Breast epithelium (tissue), 4 donors: ENCODE measurements around the gene ZNF775. TPM values are rescaled to one million over a fixed set of nuclear protein-coding genes. Genes with fewer than 3 reads are reported as not detected.
A peak's percentile ranks its signal among the peaks of the same experiment; 100 is the strongest.

Source experiments
- DNase-seq, 2 donors: peaks; one replicate each; pipeline ENCODE4 v3.0.0-alpha.2; 2019; ENCODE audit warnings: low spot score in 2 of 2
- H3K27ac ChIP-seq, 2 donors: fragments of 200-600 bp; sonication (generic) in 1 of 2; one replicate each; pipeline ENCODE4 v1.5.1; 2016 to 2019; ENCODE audit warnings: mild to moderate bottlenecking in 1 of 2
- H3K27me3 ChIP-seq, 2 donors: fragments of 200-600 bp; sonication (generic) in 1 of 2; one replicate each; pipeline versions ENCODE4 v1.5.1 to v1.6.0; 2017 to 2019; ENCODE audit warnings: control low read depth in 1 of 2, mild to moderate bottlenecking in 1 of 2
- H3K36me3 ChIP-seq: fragments of 200-600 bp; one replicate; pipeline ENCODE4 v1.5.1; 2019
- H3K4me1 ChIP-seq, 2 donors: fragments of 200-600 bp; sonication (generic); one replicate each; pipeline ENCODE4 v1.5.1; 2016 to 2019; ENCODE audit warnings: control low read depth in 1 of 2
- H3K4me3 ChIP-seq, 3 donors: fragments of 200-600 bp; sonication (generic); 1 replicate in 2 of 3; 2 replicates in 1 of 3; pipeline ENCODE4 v1.5.1; 2016 to 2019; ENCODE audit warnings: mild to moderate bottlenecking in 3 of 3, moderate library complexity in 2 of 3
- H3K9me3 ChIP-seq, 2 donors: fragments of 200-600 bp; sonication (generic) in 1 of 2; one replicate each; pipeline ENCODE4 v1.5.1; 2016 to 2019; ENCODE audit warnings: control low read depth in 1 of 2
- CTCF ChIP-seq, 3 donors: fragments of 450-650 bp; IDR thresholded peaks; one replicate each; pipeline ENCODE4 v1.5.1; 2016 to 2017; ENCODE audit warnings: antibody characterized with exemption in 3 of 3, mild to moderate bottlenecking in 3 of 3, moderate library complexity in 3 of 3
- POLR2A ChIP-seq: fragments of 450-650 bp; IDR thresholded peaks from one replicate; pipeline ENCODE4 v1.6.1; 2016; ENCODE audit warnings: antibody characterized with exemption, mild to moderate bottlenecking, moderate library complexity
- POLR2AphosphoS5 ChIP-seq, 3 donors: sonication (generic); formaldehyde crosslinking; IDR thresholded peaks; one replicate each; pipeline ENCODE4 v1.6.1; 2017; ENCODE audit warnings: antibody characterized with exemption in 3 of 3
- intact Hi-C: fragments of 100-400 bp; cut with DNase I; formaldehyde crosslinking; loops from one replicate; pipeline ENCODE4 v1.15.1; 2023; ENCODE audit warnings: low total_unique reads
- total RNA-seq, 3 donors: library from RNA; depleted of rRNA; stranded (reverse); fragments of >200 nt; gene quantifications; one replicate each; pipeline ENCODE4 v1.1.0, GENCODE V29; 2016

The ZNF775 gene
- total RNA-seq, 3 donors from 2014 or later: 1.9 to 5.7 (median 4.6) TPM

- Histone ChIP-seq H3K4me3 (no peak overlapping the region), H3K9me3 (no peaks in the 10 kb centered on the region), H3K36me3 (no peaks in the 10 kb centered on the region), H3K27ac (no peak overlapping the region), H3K4me1 (no peaks in the 10 kb centered on the region), H3K27me3 (no peaks in the 10 kb centered on the region)
- no peak for TF ChIP-seq CTCF (IDR thresholded peaks at IDR 0.05)
- TF ChIP-seq POLR2AphosphoS5 (IDR thresholded peaks at IDR 0.05): no peak
- no peak for TF ChIP-seq POLR2A
- intact Hi-C loops: no loop called here
- no peak for DNase-seq
These were observed 18.4 kb downstream of the ZNF775 start for GRCh38 chr7:150397346-150398107.

- Histone ChIP-seq H3K4me3 (no peak overlapping the region), H3K27ac (no peak overlapping the region), H3K9me3 (no peaks in the 10 kb centered on the region), H3K27me3 (no peaks in the 10 kb centered on the region), H3K36me3 (no peaks in the 10 kb centered on the region), H3K4me1 (no peaks in the 10 kb centered on the region)
- DNase-seq: no peak
- no peak for TF ChIP-seq CTCF (IDR thresholded peaks at IDR 0.05)
- no peak for TF ChIP-seq POLR2AphosphoS5 (IDR thresholded peaks at IDR 0.05)
- no peak for TF ChIP-seq POLR2A
- intact Hi-C loops: no loop called here
These were observed 19.2 kb downstream of the ZNF775 start for GRCh38 chr7:150398108-150398964.

GRCh38 chr7:150398965-150399320 lies 19.8 kb downstream of the ZNF775 start:
- no peak overlapping the region for H3K27ac ChIP-seq
- H3K4me1 ChIP-seq: no peaks in the 10 kb centered on the region
- H3K4me3 ChIP-seq: no peak overlapping the region
- DNase-seq: no peak
- TF ChIP-seq POLR2A (no peak), CTCF (IDR thresholded peaks at IDR 0.05) (no peak), POLR2AphosphoS5 (IDR thresholded peaks at IDR 0.05) (no peak)
- H3K9me3 ChIP-seq: no peaks in the 10 kb centered on the region
- intact Hi-C loops: no loop called here
- H3K27me3 ChIP-seq: no peaks in the 10 kb centered on the region
- H3K36me3 ChIP-seq: no peaks in the 10 kb centered on the region

- DNase-seq: peak in 1 of 2 donors; percentile 35
- intact Hi-C loops: no loop called here
- TF ChIP-seq POLR2A: no peak
- no peak for TF ChIP-seq CTCF (IDR thresholded peaks at IDR 0.05)
- no peak for TF ChIP-seq POLR2AphosphoS5 (IDR thresholded peaks at IDR 0.05)
- Histone ChIP-seq H3K9me3 (no peaks in the 10 kb centered on the region), H3K27ac (no peak overlapping the region), H3K36me3 (no peaks in the 10 kb centered on the region), H3K27me3 (no peaks in the 10 kb centered on the region), H3K4me1 (peaks cover 0 to under 1% of the 10 kb centered on the region in 2 donors), H3K4me3 (no peak overlapping the region)
These were observed 20.4 kb downstream of the ZNF775 start for GRCh38 chr7:150399421-150400007.
